Hypothalamus (tissue), 51 donors: Measurements from ENCODE around the gene ZNF234.
"Not testable (repeated sequence)": the region's sequence is repeated elsewhere in the genome, so short reads cannot be mapped to it uniquely, and the experiment has no call there.

Experiments used
- DNase-seq, 51 donors: peaks; one replicate each; lab custom pipeline; 2025; lab: John Stamatoyannopoulos, UW

ZNF234 gene

GRCh38 chr19:44141191-44142058 is at the start of gene ZNF234:
TSS of gene ZNF234 (plus strand) at chr19:44141554. CDS start at chr19:44144633, 3,079 bp downstream.
- peak; percentile 31 to 92 (median 79) for DNase-seq

GRCh38 chr19:44092108-44092507 is 49.2 kb upstream of the ZNF234 start:
- no peak for DNase-seq

- DNase-seq, result peak; percentile 42 to 95 (median 88)
Measured at GRCh38 chr19:44093931-44094765, 47.2 kb upstream of the ZNF234 start, which contains the start of gene ZNF224. TSS of gene ZNF224 (plus strand) at chr19:44094361. CDS start at chr19:44097874, 3,513 bp downstream.

- no peak for DNase-seq
Measured at GRCh38 chr19:44107751-44108150, 33.6 kb upstream of the ZNF234 start.

GRCh38 chr19:44109458-44109857 is 31.9 kb upstream of the ZNF234 start:
- no peak for DNase-seq

GRCh38 chr19:44111910-44112463 is 29.4 kb upstream of the ZNF234 start:
- peak in 11 of 51 donors; percentile 0 to 30 (median 4) for DNase-seq

- DNase-seq, result no peak
Measured at GRCh38 chr19:44112802-44113137, 28.6 kb upstream of the ZNF234 start.

GRCh38 chr19:44113138-44113783 is 28.1 kb upstream of the ZNF234 start, which contains the start of gene ZNF225:
TSS of gene ZNF225 (plus strand) at chr19:44113399. CDS start at chr19:44115828, 2,429 bp downstream.
- DNase-seq, result peak; percentile 56 to 99 (median 96)

GRCh38 chr19:44113784-44114390 is 27.5 kb upstream of the ZNF234 start:
- peak in 8 of 51 donors; percentile 4 to 27 (median 12) for DNase-seq

GRCh38 chr19:44121162-44121561 is 20.2 kb upstream of the ZNF234 start:
- DNase-seq, result not testable (repeated sequence)

- no peak for DNase-seq
Measured at GRCh38 chr19:44131955-44132354, 9.4 kb upstream of the ZNF234 start.

GRCh38 chr19:44142059-44142433 is 692 bp downstream of the ZNF234 start:
- DNase-seq, result peak in 7 of 51 donors; percentile 0 to 12 (median 2)

GRCh38 chr19:44149776-44150175 is 8.4 kb downstream of the ZNF234 start:
- no peak for DNase-seq

GRCh38 chr19:44151491-44151890 is 10.1 kb downstream of the ZNF234 start:
- DNase-seq, result no peak

- no peak for DNase-seq
Measured at GRCh38 chr19:44156475-44156874, 15.1 kb downstream of the ZNF234 start.

GRCh38 chr19:44163789-44164188 is 22.4 kb downstream of the ZNF234 start:
- DNase-seq, result no peak

GRCh38 chr19:44164327-44164672 is 22.9 kb downstream of the ZNF234 start:
- no peak for DNase-seq

- peak; percentile 34 to 98 (median 90) for DNase-seq
Measured at GRCh38 chr19:44164673-44165512, 23.5 kb downstream of the ZNF234 start, which contains the start of gene ZNF226. TSS of gene ZNF226 (plus strand) at chr19:44165100. CDS start at chr19:44170081, 4,981 bp downstream.

GRCh38 chr19:44170660-44171059 is 29.3 kb downstream of the ZNF234 start:
- DNase-seq, result not testable (repeated sequence)
